HG02981 (cell line): Measurements from ENCODE around the gene ZNF879.

ENCODE experiments used
- ATAC-seq: cut with Tn5 transposase; IDR thresholded peaks from one replicate; pipeline ENCODE4 v1.9.1; 2021; ENCODE audit warnings: mild to moderate bottlenecking, moderate library complexity; ENCODE audit not compliant: unreplicated experiment

Gene ZNF879

DNA sequence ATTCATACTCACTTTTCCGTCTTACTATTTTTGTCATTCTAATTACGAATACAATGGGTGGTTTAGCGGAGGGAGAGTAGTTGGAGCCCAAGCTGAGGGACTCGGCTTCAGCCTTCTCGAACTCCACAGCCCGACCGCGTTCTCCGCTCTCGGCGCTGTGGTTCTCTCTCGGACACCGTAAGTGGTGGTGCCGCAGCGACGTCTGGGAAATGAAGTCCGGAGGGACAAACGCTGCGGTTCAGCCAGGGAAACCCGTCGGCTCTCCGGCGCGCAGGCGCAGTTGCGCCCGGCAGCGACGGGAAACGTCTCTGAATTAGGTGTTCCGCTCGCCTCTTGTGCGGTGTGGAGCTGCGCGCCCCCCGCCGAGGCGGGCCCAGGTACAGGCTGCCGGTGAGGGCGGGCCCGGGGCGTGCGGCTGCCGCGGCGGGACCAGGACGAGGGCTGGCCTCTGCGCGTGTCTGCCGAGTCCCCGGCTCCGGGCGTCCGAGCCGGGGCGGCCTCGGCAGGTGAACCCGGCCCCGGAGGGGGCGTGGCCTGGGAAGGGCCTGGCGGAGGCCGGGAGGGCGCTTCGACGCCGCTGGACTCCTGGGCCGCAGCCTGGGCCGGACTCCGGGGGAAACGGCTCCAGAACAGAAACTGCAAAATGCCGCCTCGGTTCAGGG, at the start of gene ZNF879:
ZNF879 (plus strand) TSS at position 277 of the 662 bp plus-strand sequence. CDS start 1,201 bp downstream, outside the sequence.
- peak; percentile 84 for ATAC-seq

DNA sequence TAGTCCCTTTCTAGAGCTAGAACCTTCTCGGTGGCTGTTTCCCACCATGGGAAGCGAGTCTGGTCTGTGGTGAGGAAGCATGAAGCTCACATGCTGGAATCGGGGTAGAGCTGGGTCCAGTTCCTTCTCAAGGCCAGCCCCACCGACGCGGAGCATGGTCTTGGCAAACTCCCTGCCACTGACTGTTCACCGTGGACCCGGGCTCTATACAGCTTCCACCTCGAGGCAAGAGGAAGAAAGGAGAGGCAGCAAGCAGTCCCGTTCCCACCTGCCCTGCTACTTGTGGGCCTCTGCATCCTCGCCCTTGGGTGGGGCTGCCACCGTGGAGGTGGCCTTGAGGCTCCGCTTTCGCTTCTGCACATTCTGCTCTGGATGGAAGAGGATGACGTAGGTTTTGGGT, 42.2 kb upstream of the ZNF879 start:
- no peak for ATAC-seq

- ATAC-seq: no peak
Observed at GRCh38 chr5:178982941-178983340, 40.7 kb upstream of the ZNF879 start.

- ATAC-seq: no peak
Observed at GRCh38 chr5:178983728-178984127, 39.9 kb upstream of the ZNF879 start.

- no peak for ATAC-seq
Observed at GRCh38 chr5:178984145-178985072, 39.2 kb upstream of the ZNF879 start.

- no peak for ATAC-seq
Observed at GRCh38 chr5:178986326-178986960, 37.2 kb upstream of the ZNF879 start.

DNA sequence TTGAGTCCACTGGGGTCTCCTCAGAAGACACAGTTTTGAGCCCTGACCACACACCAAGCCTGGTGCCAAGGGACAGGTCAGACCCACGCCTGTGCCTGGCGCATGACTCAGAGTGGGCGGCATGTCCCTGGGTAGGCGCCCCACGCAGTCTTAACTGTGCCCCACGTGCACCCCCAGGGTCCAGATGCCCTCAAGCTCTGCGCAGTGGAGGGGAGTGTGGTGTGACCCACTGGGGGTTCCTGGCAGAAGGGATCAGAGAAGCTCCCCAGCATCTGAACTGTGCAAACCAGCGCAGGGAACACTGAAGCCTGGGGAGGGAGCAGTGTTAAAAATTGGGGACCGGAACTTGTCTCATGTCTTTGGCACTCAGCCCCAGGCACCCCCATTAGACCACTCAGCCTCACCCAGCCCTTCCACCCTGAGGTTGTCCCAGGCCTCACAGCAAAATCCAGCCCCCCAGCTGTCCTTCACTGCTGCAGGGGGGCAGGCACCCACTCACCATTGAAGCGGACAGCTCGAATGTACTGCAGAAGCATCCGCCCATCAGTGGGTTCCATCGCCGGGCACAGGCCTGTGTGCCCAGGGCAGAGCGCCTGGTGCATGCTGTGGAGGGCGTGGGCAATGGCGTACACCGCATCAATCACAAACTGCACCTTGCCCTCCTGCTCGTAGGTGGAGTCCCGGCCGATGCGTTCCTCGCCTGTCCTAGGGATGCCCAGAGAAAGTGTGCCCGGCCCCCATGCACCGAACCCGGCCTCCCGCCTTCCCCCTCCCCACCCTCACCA, 35.0 kb upstream of the ZNF879 start:
- ATAC-seq: no peak

GRCh38 chr5:178989311-178989710, 34.3 kb upstream of the ZNF879 start:
- ATAC-seq: no peak

DNA sequence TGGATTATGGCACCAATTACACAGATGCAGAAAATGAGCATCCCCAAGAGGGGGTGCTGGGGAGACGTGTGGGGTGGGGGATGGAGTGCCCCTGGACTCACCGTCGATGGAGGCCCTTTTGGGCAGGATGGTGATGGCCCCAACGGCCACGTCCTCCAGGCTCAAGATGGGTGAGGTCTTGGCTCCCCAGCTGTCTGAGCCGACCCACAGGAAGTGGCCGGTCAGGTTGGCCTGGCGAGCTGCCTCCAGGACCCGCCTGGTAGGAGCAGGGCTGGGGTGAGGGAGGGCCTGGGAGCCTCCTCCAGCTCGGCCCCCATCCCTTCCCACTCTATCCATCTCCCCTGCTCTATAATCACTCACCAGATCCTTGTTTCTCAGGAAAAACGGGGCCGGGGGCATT, 33.1 kb upstream of the ZNF879 start:
- no peak for ATAC-seq

- ATAC-seq: no peak
Observed at GRCh38 chr5:178991190-178992145, 32.1 kb upstream of the ZNF879 start.

DNA sequence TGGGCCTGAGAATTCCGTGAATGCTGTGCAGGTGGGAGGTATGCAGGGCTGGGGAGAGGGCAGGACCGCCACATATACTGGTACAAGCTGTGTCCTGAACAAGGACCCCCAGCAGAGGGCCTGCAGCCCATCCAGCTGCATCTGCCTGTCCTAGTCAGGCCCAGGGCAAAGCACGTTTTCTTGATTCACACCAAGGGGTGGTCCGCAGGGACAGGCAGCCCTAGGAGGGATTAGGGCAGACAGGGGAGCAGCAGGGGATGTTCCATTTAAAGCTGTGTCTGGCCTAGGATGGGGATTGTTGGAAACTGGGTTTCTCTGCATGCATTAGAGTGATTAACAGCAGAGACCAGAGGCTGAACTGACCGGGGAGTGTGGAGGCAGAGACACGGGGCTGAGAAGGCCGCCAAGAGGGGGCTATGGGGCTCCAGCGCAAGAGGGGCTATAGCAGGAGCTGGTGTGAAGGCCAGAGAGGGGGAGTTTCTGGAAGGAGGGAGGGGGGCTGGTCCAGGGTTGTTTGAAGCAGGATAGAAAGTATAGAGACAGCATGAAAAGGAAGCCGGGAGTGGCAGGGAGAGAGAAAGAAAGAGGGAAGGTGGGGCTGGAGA, 31.2 kb upstream of the ZNF879 start:
- no peak for ATAC-seq

DNA sequence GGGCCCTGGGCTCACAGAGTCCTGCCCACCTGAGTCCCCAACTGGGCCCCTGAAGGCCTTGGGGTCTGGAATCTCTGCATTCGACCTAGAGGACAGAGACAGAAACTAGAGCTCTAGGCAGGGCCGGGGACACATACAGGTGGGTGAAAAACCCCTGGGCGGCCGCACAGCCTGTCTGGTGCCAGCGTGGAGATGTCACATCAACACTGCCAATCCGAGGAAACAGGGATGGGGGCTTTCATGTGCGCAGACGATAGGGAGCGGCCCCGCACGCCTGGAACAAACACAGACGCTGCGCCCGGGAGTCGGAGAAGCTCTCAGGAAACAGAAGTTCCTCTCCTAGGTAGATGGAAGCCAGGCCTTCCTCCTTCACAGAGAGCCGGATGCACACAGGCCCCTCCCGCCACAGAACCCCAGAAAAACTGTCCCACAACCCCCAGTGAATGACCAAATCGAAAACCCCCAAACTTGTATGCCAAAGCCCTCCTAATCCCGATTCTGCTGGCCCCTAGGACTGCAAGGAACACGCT, 30.3 kb upstream of the ZNF879 start:
- no peak for ATAC-seq

GRCh38 chr5:178993955-178994579, 29.5 kb upstream of the ZNF879 start:
- no peak for ATAC-seq

DNA sequence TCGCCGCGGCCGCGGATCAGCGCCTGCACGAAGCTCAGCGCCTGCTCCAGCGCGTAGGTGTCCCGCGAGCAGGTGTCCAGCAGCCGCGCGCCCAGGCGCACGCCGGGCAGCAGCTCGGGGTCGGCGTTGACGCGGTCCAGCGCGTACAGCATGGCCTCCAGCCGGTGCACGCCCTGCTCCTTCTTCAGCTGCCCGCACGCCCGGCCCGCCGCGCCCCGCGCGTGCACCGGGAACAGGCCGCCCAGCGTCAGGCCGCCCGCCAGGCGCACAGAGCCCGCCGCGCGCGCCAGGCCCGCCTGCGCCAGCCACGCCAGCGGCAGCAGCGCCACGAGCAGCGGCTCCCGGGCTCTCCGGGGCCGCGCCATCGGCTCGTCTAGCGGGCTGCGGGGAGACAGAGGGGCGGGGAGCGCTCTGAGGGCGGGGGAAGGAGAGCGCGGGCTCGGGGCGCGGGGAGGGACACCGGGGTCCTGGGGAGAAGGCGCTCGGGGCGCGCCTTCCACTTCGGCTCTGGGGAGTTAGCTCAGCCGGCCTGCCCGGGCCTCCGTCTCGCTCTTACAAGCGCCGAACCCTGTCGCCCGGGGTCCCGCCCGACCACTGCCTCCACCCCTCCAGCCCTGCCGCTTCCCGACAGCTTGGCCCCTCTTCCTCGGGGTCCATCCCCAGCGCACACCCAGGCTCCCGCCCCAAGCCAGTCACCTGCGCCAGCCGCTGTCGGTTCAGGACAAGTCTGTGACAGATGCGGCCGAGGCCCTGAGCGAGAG, 28.8 kb upstream of the ZNF879 start, which contains the start of gene GRM6:
GRM6 (minus strand) TSS at position 741 of the 761 bp plus-strand sequence; CDS start at position 365, 376 bp downstream.
- ATAC-seq: no peak

DNA sequence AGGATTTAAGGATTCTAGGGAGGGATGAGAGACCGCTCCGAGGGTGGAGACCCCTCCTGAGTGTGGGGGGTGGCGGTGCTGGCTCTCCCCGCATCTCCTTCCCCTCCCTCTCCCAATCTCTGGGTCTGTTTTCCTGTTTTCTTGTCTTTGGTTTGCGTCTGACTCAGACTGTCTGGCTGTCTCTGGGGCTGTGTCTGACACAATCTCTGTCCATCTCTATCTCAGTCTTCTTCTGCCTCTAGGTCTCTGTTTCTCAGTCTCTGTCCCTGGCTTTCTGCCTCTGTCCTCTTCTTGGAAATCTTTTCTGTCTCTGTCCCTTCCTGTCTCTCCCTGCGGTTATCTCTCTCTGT, 28.3 kb upstream of the ZNF879 start:
- no peak for ATAC-seq

DNA sequence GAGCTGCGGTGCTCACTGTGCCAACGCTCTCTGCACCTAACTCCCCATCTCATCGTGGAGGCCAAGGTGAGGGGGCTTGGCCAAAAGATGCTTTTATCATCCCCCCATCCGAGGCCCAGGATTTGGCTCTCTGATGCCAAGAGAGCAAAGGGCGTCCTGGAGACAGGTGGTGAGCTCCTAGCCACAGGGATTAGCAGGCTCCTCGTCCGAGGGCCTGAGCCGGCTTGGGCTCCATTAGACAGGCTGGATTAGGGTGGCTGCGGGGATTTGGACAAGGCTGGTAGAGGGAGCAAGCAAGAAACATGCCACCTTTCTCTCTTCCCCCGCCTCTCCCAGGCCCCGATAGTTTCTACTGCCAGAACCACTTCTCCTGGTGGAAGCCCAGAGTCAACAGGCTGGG, 27.4 kb upstream of the ZNF879 start:
- ATAC-seq: no peak

DNA sequence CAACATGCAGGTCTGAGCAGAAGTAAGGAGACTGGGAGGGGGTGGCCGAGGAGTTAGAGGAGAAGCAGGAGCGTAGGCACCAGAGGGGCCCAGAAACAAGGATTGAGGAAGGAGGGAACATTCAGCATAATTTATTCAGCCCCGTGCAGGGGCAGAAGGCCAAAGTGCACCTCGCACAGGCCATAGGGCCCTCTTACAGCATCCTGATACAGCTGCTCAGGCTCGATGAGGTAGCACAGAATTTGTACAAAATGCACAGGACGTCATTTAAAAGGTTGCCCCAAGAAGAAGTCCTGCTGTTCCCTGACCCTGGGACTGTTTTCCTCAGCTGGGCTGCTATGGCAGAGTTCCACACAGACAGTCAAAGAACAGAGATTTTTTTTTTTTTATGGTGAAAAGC, 26.4 kb upstream of the ZNF879 start:
- no peak for ATAC-seq

DNA sequence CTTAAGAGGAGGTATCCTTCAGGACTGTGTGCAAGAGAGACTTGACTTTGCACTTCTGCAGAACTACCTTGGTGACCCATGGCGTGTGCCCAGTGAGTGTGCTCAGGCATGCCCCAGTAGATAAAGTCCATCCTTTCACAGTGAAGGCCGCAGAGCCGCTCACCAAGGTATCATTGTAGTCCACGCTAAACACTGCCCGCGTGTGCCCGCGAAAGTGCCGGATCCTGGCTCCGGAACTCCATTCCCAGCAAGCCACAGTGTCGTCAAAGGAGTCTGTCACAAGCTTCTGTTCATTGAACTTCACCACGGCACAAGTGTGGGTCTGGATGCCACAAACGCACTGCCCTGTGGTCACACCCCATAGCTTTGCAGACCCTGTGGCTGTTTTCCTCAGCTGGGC, 25.2 kb upstream of the ZNF879 start:
- ATAC-seq: no peak
